ENCODE data around the gene ASCL2. TPM values are rescaled to one million over a fixed set of nuclear protein-coding genes. Genes with fewer than 3 reads are reported as not detected.
"Not testable (repeated sequence)": the region's sequence is repeated elsewhere in the genome, so short reads cannot be mapped to it uniquely, and the experiment has no call there.

The ASCL2 gene
- total RNA-seq, 2 donors from 2014 or later = 0.43 to 0.69 TPM

DNA sequence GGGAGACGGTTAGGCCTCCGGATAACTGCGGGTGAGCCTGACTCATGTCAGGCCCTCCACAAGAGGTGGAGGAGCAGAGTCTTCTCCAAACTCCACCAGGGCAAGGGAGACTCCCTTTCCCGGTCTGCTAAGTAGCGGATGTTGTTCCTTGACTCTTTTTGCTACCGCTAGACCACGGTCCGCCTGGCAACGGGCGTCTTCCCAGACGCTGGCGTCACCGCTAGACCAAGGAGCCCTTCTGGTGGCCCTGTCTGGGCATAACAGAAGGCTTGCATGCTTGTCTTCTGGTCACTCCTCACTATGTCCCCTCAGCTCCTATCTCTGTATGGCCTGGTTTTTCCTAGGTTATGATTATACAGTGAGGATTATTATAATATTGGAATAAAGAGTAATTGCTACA lies 16.0 kb upstream of the ASCL2 start:
- intact Hi-C loops (cut with DNase I) = not testable (repeated sequence)
- peak; percentile 47 for DNase-seq (ENCODE audit: low spot score)

DNA sequence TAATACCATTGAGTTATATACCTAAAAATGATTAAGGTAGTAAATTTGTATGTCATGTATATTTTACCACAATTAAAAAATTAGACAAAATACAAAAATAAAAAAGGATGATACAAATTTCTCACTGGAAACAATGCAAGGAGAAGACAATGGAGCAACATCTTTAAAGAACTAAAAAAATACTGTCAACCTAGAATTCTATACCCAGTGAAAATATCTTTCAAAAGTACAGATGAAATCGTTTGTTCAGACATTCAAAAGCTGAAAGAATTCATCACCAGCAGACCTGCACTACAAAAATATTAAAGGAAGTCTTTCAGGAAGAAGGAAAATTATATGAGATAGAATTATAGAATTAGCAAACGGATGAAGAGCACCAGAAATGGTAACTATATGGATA lies 9.8 kb upstream of the ASCL2 start:
- intact Hi-C loops (cut with DNase I) = no loop called here
- no peak for DNase-seq (ENCODE audit: low spot score)

GRCh38 chr11:2277933-2278523 lies 7.6 kb upstream of the ASCL2 start:
- intact Hi-C loops (cut with DNase I) = no loop called here
- no peak for DNase-seq (ENCODE audit: low spot score)

DNA sequence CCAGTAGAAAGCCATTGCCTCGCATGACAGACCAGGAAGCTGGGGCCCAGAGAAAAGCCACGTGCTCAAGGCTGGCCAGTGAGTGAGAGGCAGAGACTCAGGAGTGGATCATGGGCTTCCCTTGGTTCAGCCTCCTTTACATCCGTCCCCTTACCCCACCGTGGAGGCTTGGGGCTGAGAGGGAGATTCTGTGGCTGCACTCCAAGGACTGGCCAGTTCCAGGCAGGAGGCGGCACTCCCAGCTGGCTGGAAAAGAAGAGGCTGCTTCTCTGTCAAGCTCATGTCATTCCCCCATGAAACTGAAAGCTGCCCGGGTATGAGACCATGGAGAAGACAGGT lies 6.6 kb upstream of the ASCL2 start:
- intact Hi-C loops (cut with DNase I) = no loop called here
- peak; percentile 32 for DNase-seq (ENCODE audit: low spot score)

GRCh38 chr11:2276280-2277007 lies 6.1 kb upstream of the ASCL2 start:
- DNase-seq (ENCODE audit: low spot score) = peak; percentile 54
- intact Hi-C loops (cut with DNase I) = no loop called here

GRCh38 chr11:2275334-2276279 lies 5.2 kb upstream of the ASCL2 start:
- intact Hi-C loops (cut with DNase I) = no loop called here

DNA sequence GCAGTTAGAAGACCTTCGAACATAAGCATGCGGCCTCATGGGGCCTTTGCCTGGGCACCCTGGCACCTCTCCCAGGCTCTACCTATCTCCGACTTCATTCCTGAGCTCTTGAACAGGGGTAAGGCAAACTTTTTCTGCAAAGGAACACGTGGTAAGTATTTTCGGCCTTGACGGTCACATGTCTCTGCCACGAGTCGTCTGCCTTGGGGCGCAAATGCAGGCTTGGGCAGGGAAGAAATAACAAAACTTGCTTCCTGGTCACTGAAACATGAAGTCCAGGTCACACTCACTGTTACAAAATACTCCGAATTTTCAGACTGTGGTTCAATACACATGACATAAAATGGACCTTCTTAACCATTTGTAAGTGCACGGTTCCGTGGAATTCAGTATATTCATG lies 3.4 kb upstream of the ASCL2 start:
- intact Hi-C loops (cut with DNase I) = no loop called here
- DNase-seq (ENCODE audit: low spot score) = peak; percentile 51

More at GRCh38 chr11:2275334-2276279, 5.2 kb upstream of the ASCL2 start:
- DNase-seq (ENCODE audit: low spot score) = peak; percentile 53

DNA sequence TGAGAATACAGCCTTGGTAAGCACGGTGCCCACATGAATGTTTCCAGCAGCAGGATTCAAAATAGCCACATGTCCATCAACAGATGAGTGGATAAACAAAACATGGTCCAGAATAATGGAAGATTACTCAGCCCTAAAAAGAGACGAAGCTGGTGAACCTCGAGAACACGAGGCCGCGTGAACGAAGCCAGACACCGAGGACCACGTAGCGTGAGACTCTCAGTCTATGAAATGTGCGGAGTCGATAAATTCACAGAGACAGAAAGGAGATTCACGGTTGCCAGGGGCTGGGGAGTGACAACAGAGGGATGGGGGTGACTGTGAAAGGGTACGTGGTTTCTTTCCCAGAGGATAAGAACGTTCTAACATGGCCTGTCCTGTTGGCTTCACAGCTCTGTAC lies 2.9 kb upstream of the ASCL2 start:
- DNase-seq (ENCODE audit: low spot score) = no peak
- intact Hi-C loops (cut with DNase I) = no loop called here

DNA sequence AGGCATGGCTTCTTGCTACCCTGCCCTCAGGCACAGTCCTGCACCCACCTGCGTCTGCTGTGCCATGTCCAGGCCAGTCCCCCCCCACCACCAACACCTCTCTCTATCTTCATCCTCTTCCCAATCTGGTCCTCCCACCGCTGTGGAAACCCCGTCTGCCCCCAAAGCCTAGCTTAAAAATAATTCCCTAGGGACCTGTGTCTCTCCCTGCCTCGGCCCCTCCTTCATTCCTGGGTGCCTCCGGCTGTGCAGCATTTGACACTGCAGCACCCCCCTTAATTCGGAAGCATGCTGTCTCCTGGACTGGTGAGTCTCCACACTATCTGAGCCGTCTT lies 2.5 kb upstream of the ASCL2 start:
- intact Hi-C loops (cut with DNase I) = no loop called here
- DNase-seq (ENCODE audit: low spot score) = peak; percentile 67

GRCh38 chr11:2272228-2272945 lies 2.0 kb upstream of the ASCL2 start:
- peak; percentile 44 for DNase-seq (ENCODE audit: low spot score)
- intact Hi-C loops (cut with DNase I) = no loop called here

GRCh38 chr11:2271327-2272227 lies 1.2 kb upstream of the ASCL2 start:
- intact Hi-C loops (cut with DNase I) = no loop called here
- DNase-seq (ENCODE audit: low spot score) = no peak

DNA sequence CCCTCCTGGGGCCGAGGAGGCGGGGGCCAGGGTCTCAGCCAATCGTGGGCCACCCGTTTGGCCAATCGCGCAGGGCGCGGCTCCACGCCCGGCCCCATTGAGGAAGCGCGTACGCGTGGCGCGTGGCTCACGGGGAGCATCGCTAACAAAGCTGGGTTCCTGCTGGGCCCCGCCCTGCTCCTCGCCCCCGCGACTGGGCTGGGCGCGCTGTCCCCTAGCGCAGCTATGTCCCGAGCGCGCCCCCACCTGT lies 614 bp upstream of the ASCL2 start:
- intact Hi-C loops (cut with DNase I) = no loop called here
- DNase-seq (ENCODE audit: low spot score) = peak; percentile 87

GRCh38 chr11:2269601-2270321 lies 627 bp downstream of the ASCL2 start:
- intact Hi-C loops (cut with DNase I) = no loop called here
- peak; percentile 84 for DNase-seq (ENCODE audit: low spot score)

GRCh38 chr11:2268729-2269600 lies 1.4 kb downstream of the ASCL2 start:
- intact Hi-C loops (cut with DNase I) = no loop called here
- DNase-seq (ENCODE audit: low spot score) = peak; percentile 87

DNA sequence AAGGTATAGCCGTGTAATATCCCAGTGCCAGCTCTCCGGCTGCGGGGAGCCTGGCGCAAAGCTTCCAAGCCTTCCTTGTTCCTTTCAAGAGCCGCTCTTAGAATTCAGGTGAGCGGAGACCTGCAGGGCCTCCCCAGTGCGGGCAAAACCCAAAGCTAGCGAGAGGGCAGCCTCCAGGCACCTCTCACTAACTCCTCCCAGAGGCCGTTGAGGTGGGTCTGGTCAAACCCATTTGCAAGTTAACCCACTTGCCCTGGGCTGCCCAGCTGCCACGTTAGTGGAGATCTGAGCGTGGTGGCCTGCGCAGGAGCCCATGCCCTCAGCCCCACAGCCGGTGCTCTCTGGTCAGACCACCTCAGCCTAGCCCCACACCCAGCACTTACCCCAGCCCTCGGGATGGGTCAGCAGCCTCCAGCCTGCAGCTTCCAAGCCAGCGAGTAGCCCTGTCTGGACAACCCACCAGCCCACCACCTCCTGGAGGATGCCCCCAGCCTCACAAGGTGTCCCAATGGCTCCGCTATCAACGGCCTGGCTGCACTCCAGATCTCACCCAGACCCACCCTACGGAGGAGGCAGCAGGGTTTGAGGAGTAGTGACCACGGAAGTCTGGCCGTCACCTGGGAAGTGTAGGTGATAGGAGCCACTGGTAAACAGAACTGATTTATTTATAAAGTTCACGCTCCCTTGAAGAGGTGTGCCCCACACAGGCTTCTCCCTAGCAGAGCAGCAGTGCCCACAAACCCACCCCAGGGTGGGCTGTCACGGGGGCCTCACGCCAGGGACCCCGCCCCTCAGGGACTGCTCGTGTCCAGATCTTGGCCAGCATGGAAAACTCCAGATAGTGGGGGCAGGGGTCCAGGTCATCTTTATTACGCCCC lies 2.3 kb downstream of the ASCL2 start:
- DNase-seq (ENCODE audit: low spot score) = no peak

GRCh38 chr11:2267306-2267850 lies 3.0 kb downstream of the ASCL2 start:
- DNase-seq (ENCODE audit: low spot score) = peak; percentile 77
- intact Hi-C loops (cut with DNase I) = no loop called here

More for the DNA sequence above, 2.3 kb downstream of the ASCL2 start:
- intact Hi-C loops (cut with DNase I) = no loop called here

All from posterior vena cava (tissue), 2 donors.